GM13977 (cell line): Measurements from ENCODE around the gene JAKMIP3.

ENCODE experiments used
- DNase-seq: peaks from one replicate; pipeline ENCODE4 v3.0.0; 2012; ENCODE audit warnings: low spot score
- in situ Hi-C: fragments of 300-500 bp; cut with MboI; formaldehyde crosslinking; loops from one replicate; pipeline ENCODE4 v1.12.0; 2022; ENCODE audit warnings: low sequenced_read_pairs, low pct_unique_long_range_greater_than_20kb, mixed read lengths, inconsistent platforms; ENCODE audit not compliant: unreplicated experiment
- TF ChIP-seq, protein P1 (sequence below): IDR thresholded peaks from 2 replicates; pipeline ENCODE4 v1.5.1; 2012; ENCODE audit warnings: mild to moderate bottlenecking, control low read depth; ENCODE audit not compliant: insufficient read depth; ENCODE audit errors: extremely low read depth, missing control alignments

The JAKMIP3 gene

DNA sequence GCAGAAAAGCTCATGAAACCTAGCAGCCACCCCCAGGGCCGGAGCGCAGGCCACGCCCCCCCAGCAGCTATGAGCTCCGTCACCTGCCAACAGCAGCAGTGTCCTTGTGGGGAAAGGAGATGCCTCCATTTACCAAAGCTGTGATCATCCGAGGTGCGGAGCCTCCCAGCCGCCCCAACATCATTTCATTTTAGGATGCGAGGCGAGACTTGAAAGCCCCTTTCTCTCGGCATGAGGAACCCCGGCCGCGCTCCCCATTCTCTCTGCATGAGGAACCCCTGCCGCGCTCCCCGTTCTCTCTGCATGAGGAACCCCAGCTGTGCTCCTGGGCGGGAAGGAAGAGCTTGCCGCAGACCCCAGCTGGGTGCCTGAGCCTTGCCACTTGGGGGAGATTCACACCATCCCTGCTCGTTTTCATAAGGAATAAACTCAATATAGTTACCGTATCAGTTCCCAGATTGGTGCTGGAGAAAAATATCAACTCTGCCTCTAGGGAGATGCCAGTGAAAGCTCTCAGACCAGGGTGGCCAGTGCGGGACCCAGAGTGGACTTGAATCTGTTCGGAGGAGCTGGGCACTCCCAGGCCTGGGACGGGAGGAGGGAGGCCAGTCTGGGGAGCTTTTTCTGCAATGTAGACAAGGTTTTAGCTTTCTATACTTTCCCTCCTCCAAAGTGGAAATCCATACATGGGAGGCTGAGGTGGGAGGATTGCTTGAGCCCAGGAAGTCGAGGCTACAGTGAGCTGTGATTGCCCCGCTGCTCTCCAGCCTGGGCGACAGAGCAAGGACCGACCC, 35.0 kb downstream of the JAKMIP3 start:
- in situ Hi-C loops: no loop called here
- DNase-seq: no peak
- TF ChIP-seq, protein P1, sequence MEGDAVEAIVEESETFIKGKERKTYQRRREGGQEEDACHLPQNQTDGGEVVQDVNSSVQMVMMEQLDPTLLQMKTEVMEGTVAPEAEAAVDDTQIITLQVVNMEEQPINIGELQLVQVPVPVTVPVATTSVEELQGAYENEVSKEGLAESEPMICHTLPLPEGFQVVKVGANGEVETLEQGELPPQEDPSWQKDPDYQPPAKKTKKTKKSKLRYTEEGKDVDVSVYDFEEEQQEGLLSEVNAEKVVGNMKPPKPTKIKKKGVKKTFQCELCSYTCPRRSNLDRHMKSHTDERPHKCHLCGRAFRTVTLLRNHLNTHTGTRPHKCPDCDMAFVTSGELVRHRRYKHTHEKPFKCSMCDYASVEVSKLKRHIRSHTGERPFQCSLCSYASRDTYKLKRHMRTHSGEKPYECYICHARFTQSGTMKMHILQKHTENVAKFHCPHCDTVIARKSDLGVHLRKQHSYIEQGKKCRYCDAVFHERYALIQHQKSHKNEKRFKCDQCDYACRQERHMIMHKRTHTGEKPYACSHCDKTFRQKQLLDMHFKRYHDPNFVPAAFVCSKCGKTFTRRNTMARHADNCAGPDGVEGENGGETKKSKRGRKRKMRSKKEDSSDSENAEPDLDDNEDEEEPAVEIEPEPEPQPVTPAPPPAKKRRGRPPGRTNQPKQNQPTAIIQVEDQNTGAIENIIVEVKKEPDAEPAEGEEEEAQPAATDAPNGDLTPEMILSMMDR: no peak

DNA sequence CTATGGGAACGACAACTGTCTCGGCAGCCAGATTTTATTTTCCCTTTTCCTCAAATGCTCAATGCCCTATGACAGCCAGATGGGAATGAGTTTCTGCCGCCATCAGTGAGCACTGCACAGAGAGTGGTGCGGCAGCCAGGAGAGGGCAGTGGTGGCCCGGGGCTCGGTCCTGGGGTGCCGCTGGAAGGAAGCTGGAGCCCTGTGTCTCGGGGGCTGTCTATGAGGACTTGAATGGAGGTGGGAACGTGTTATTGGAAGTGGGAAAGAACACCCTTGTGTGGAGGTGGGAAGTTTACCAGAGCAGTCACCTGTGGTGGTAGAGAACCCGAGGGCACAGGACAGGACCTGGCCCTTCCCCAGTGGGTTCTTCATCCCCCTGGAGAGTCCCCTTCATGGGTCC, 35.8 kb downstream of the JAKMIP3 start:
- TF ChIP-seq, protein P1: no peak
- DNase-seq: no peak
- in situ Hi-C loops: no loop called here

DNA sequence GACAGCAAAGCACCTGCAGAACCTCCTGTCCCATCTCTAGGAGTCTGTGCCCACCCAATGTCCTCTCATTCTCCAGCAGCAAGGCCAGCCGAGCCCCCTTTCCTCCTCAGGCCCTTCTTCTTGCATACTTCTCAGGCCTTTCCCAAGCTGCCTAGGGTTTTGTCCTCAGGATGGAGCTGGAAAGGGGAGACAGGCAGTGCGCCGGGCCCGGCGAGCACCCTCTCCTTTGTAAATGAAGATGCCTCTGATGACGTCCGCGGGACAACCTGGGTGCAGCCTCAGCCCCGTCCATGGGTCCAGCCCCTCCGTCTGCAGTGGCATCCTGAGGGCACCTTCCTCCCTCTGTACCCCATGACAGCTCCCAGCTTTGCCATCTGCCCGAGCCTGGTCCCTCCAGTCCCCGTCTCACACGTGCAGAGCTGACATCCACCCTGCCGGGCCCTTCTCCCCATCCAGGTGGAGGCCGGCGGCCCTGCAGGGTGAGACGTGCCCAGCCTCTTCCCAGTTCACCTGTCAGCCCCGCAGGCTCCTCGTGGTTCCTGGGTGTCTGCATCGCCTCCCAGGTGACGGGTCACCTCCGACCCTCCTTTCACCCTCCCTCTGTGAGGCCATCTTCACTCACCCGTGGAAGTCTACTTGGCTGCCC, 36.4 kb downstream of the JAKMIP3 start:
- TF ChIP-seq, protein P1: no peak
- in situ Hi-C loops: no loop called here
- DNase-seq: no peak

DNA sequence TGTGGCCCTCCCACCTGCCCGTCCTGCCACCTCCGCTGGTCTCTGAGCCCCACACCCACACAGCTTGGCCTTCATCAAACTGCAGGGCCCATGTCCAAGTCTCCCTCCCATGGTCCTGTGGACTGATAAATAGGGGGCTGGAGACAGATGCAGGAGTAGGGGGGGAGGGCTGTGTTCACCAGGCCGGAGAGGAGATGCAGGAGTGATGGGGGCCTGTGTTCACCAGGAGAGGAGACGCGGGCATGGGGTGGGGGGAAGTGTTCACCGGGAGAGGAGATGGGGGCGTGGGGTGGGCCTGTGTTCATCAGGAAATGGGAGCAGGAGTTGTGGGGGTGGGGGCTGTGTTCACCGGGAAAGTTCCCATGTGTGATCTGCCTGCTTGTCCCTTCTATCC, 37.0 kb downstream of the JAKMIP3 start:
- TF ChIP-seq, protein P1: no peak
- in situ Hi-C loops: no loop called here
- DNase-seq: no peak

DNA sequence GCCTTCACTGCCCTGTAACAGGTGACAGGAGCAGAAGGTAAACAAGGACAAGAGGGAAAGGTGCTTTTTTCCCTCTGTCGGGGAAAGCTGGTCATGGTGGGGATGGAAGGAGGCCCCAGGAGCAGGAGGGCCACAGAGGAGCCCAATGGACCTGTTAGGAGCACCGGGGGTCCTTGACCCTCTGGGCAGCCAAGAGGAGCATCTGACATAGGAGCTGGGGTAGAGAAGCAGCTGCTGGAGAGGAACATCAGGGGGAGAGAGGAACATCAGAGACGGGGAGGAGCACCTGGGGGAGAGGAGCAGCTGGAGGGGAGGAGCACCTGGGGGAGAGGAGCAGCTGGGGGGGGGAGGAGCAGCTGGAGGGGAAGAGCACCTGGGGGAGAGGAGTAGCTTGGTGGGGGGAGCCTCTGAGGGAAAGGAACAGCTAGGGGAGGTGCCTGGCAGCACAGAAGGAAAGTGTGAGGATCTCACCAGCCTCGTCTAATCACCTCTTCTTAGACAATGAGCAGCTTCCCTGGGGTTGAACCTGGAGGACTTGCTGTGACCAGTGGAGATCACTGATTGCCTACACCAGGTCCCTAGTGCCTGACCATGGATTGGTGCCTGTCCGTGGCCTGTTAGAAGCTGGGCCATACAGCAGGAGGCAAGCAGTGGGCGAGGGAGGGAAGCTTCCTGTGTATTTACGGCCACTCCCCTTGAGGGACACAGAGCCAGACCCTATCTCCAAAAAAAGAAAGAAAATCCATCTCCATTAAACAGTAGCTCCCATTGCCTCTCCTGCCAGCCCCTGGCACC, 37.6 kb downstream of the JAKMIP3 start:
- in situ Hi-C loops: no loop called here
- DNase-seq: no peak
- TF ChIP-seq, protein P1: no peak

DNA sequence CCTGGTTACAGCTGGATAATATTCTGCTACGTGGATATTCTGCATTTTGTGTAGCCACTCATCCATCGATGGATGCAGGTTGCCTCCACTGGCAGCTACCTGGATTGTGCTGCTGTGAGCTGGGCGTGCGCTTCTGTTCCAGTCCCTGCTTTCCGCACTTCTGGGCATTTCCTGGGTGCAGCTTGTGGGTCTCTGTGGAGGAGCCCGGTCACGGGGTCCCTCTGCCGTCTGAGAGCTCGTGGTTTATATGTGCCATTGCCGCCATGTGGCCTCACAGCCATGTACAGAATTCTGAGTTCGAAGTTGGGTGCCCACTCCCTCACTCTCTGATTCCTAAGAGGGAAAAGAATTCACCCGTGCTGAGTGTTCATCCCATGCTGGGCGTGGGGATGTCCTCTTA, 38.3 kb downstream of the JAKMIP3 start:
- TF ChIP-seq, protein P1: no peak
- in situ Hi-C loops: no loop called here
- DNase-seq: no peak
